Activated naive CD8-positive, alpha-beta T cell treated with anti-CD3 and anti-CD28 coated beads, Interleukin-2, amount 10 ng/mL, durations not matched to agents 7 days and 5 days (primary cell): ENCODE measurements around the gene PLA2G2F. TPM values are rescaled to one million over a fixed set of nuclear protein-coding genes. Genes with fewer than 3 reads are reported as not detected.

Experiments used
- ATAC-seq: fragments of 150-1000 bp; cut with Tn5 transposase; one replicate; pipeline ENCODE4 v1.10.0; 2021; ENCODE audit warnings: low read depth, moderate library complexity
- POLR2A ChIA-PET: fragments of 350-600 bp; sonication (Branson Sonifier 250); formaldehyde crosslinking; loops from one replicate; lab custom pipeline; 2021; ENCODE audit warnings: antibody characterized with exemption; lab: Charles Lee
- DNase-seq: peaks from one replicate; pipeline ENCODE4 v3.0.0; 2021
- H3K27ac Mint-ChIP-seq: one replicate; pipeline ENCODE4 v1.8.0; 2022; ENCODE audit warnings: mild to moderate bottlenecking, mixed read lengths
- H3K27me3 Mint-ChIP-seq: one replicate; pipeline ENCODE4 v1.8.0; 2022; ENCODE audit warnings: mild to moderate bottlenecking, moderate library complexity, mixed read lengths
- H3K36me3 Mint-ChIP-seq: one replicate; pipeline ENCODE4 v1.8.0; 2021; ENCODE audit warnings: mild to moderate bottlenecking, mixed read lengths
- H3K4me1 Mint-ChIP-seq: one replicate; pipeline ENCODE4 v1.8.0; 2021; ENCODE audit warnings: mixed read lengths
- H3K4me3 Mint-ChIP-seq: one replicate; pipeline ENCODE4 v1.8.0; 2022; ENCODE audit warnings: mild to moderate bottlenecking, moderate library complexity, mixed read lengths
- H3K9me3 Mint-ChIP-seq: one replicate; pipeline ENCODE4 v1.8.0; 2021; ENCODE audit warnings: mixed read lengths
- total RNA-seq, 2 experiments: library from RNA; stranded (reverse); gene quantifications; one replicate each; pipeline ENCODE4 v1.2.3, GENCODE V29; 2021

Gene PLA2G2F
- total RNA-seq, 2 experiments from 2014 or later = not detected

- Mint-ChIP-seq H3K36me3 (no peaks in the 10 kb centered on the region), H3K27me3 (peaks cover 26% of the 10 kb centered on the region), H3K4me1 (peaks cover 17% of the 10 kb centered on the region), H3K9me3 (peaks cover 13% of the 10 kb centered on the region), H3K4me3 (no peak overlapping the region), H3K27ac (no peak overlapping the region)
- DNase-seq (no peak), ATAC-seq (no peak)
- POLR2A ChIA-PET = no interaction called here
Measured at GRCh38 chr1:20179371-20180128, 40.4 kb downstream of the PLA2G2F start.

GRCh38 chr1:20180129-20180843 lies 41.2 kb downstream of the PLA2G2F start:
- POLR2A ChIA-PET = no interaction called here
- H3K27ac Mint-ChIP-seq = no peak overlapping the region

GRCh38 chr1:20180844-20181207 lies 41.7 kb downstream of the PLA2G2F start:
- Mint-ChIP-seq H3K27ac (no peak overlapping the region), H3K9me3 (peaks cover 13% of the 10 kb centered on the region), H3K36me3 (no peaks in the 10 kb centered on the region), H3K27me3 (peaks cover 23% of the 10 kb centered on the region), H3K4me1 (peaks cover 16% of the 10 kb centered on the region), H3K4me3 (no peak overlapping the region)
- no peak for DNase-seq
- ATAC-seq = no peak
- POLR2A ChIA-PET = no interaction called here

More at GRCh38 chr1:20180129-20180843, 41.2 kb downstream of the PLA2G2F start:
- ATAC-seq (no peak), DNase-seq (no peak)
- Mint-ChIP-seq H3K9me3 (peaks cover 13% of the 10 kb centered on the region), H3K4me3 (no peak overlapping the region), H3K36me3 (no peaks in the 10 kb centered on the region), H3K4me1 (peaks cover 18% of the 10 kb centered on the region), H3K27me3 (peaks cover 23% of the 10 kb centered on the region)

- Mint-ChIP-seq H3K27me3 (peaks cover 18% of the 10 kb centered on the region), H3K4me1 (peaks cover 27% of the 10 kb centered on the region), H3K27ac (no peak overlapping the region), H3K4me3 (no peak overlapping the region), H3K36me3 (no peaks in the 10 kb centered on the region), H3K9me3 (peaks cover 13% of the 10 kb centered on the region)
- POLR2A ChIA-PET = interaction anchor here (0.9 kb wide), 1 partner anchor 11 kb away, joined by 6 read pairs; no protein-coding TSS in a partner anchor
- ATAC-seq = no peak
- DNase-seq = no peak
Measured at GRCh38 chr1:20182415-20182814, 43.3 kb downstream of the PLA2G2F start.

- H3K9me3 Mint-ChIP-seq = peaks cover 13% of the 10 kb centered on the region
- no peaks in the 10 kb centered on the region for H3K36me3 Mint-ChIP-seq
- no peak overlapping the region for H3K27ac Mint-ChIP-seq
- POLR2A ChIA-PET = interaction anchor here (0.9 kb wide), 1 partner anchor 11 kb away, joined by 6 read pairs; no protein-coding TSS in a partner anchor
- peaks cover 33% of the 10 kb centered on the region for H3K4me1 Mint-ChIP-seq
- ATAC-seq (no peak), DNase-seq (no peak)
- no peak overlapping the region for H3K4me3 Mint-ChIP-seq
- peaks cover 14% of the 10 kb centered on the region for H3K27me3 Mint-ChIP-seq
Measured at GRCh38 chr1:20183035-20183434, 43.9 kb downstream of the PLA2G2F start.

GRCh38 chr1:20183616-20184271 lies 44.6 kb downstream of the PLA2G2F start:
- H3K9me3 Mint-ChIP-seq = peaks cover 13% of the 10 kb centered on the region
- H3K4me3 Mint-ChIP-seq = no peak overlapping the region
- no peak overlapping the region for H3K27ac Mint-ChIP-seq
- H3K4me1 Mint-ChIP-seq = peaks cover 39% of the 10 kb centered on the region
- POLR2A ChIA-PET = no interaction called here
- ATAC-seq = no peak
- no peak for DNase-seq
- no peaks in the 10 kb centered on the region for H3K36me3 Mint-ChIP-seq
- H3K27me3 Mint-ChIP-seq = peaks cover 15% of the 10 kb centered on the region

- H3K4me3 Mint-ChIP-seq = no peak overlapping the region
- peaks cover 22% of the 10 kb centered on the region for H3K27me3 Mint-ChIP-seq
- no peak for DNase-seq
- H3K9me3 Mint-ChIP-seq = peaks cover 8% of the 10 kb centered on the region
- POLR2A ChIA-PET = no interaction called here
- peaks cover 2% of the 10 kb centered on the region for H3K36me3 Mint-ChIP-seq
- no peak for ATAC-seq
- H3K27ac Mint-ChIP-seq = no peak overlapping the region
- H3K4me1 Mint-ChIP-seq = peaks cover 43% of the 10 kb centered on the region
Measured at GRCh38 chr1:20184481-20184900, 45.4 kb downstream of the PLA2G2F start.

GRCh38 chr1:20184997-20185833 lies 46.1 kb downstream of the PLA2G2F start:
- Mint-ChIP-seq H3K36me3 (peaks cover 2% of the 10 kb centered on the region), H3K4me3 (peak overlapping the region; percentile 69), H3K27ac (peak overlapping the region; percentile 85), H3K4me1 (peaks cover 43% of the 10 kb centered on the region), H3K9me3 (peaks cover under 1% of the 10 kb centered on the region), H3K27me3 (peaks cover 28% of the 10 kb centered on the region)
- POLR2A ChIA-PET = no interaction called here
- DNase-seq = peak; percentile 63
- ATAC-seq = peak; percentile 70

- Mint-ChIP-seq H3K9me3 (no peaks in the 10 kb centered on the region), H3K27ac (peak within 1 kb of the TSS; percentile 85), H3K4me3 (peak within 1 kb of the TSS; percentile 81), H3K27me3 (peaks cover 33% of the 10 kb centered on the region), H3K4me1 (peaks cover 43% of the 10 kb centered on the region), H3K36me3 (peaks cover 2% of the 10 kb centered on the region)
- POLR2A ChIA-PET = no interaction called here
- peak; percentile 43 for ATAC-seq
- DNase-seq = peak; percentile 76
Measured at GRCh38 chr1:20185834-20186782, 47.0 kb downstream of the PLA2G2F start, which contains the start of the genes PLA2G2C and UBXN10. Gene PLA2G2C, minus strand, starts transcription at chr1:20186518. Its CDS starts 9,155 bp downstream, at chr1:20177363. Gene UBXN10, plus strand, starts transcription at chr1:20186096. Its CDS starts 4,466 bp downstream, at chr1:20190562.

- peak overlapping the region; percentile 26 for H3K4me3 Mint-ChIP-seq
- ATAC-seq (no peak), DNase-seq (no peak)
- peaks cover 43% of the 10 kb centered on the region for H3K4me1 Mint-ChIP-seq
- peaks cover 2% of the 10 kb centered on the region for H3K36me3 Mint-ChIP-seq
- H3K27me3 Mint-ChIP-seq = peaks cover 35% of the 10 kb centered on the region
- H3K9me3 Mint-ChIP-seq = no peaks in the 10 kb centered on the region
- peak overlapping the region; percentile 47 for H3K27ac Mint-ChIP-seq
- POLR2A ChIA-PET = no interaction called here
Measured at GRCh38 chr1:20187103-20187812, 48.1 kb downstream of the PLA2G2F start.

GRCh38 chr1:20187813-20188454 lies 48.8 kb downstream of the PLA2G2F start:
- DNase-seq (no peak), ATAC-seq (no peak)
- POLR2A ChIA-PET = no interaction called here
- no peaks in the 10 kb centered on the region for H3K9me3 Mint-ChIP-seq
- H3K4me1 Mint-ChIP-seq = peaks cover 43% of the 10 kb centered on the region
- peak overlapping the region; percentile 17 for H3K27ac Mint-ChIP-seq
- peaks cover 38% of the 10 kb centered on the region for H3K27me3 Mint-ChIP-seq
- no peak overlapping the region for H3K4me3 Mint-ChIP-seq
- H3K36me3 Mint-ChIP-seq = peaks cover 2% of the 10 kb centered on the region
